ENCODE data around the gene APBB1.

APBB1 gene

GRCh38 chr11:6351782-6352382 is 67.0 kb downstream of the APBB1 start:
- no peak for DNase-seq (ENCODE audit: low read depth in 2 of 2)

- no peak for DNase-seq (ENCODE audit: low read depth in 2 of 2)
These were observed 68.4 kb downstream of the APBB1 start for GRCh38 chr11:6350486-6350885.

GRCh38 chr11:6350043-6350442 is 68.9 kb downstream of the APBB1 start:
- DNase-seq (ENCODE audit: low read depth in 2 of 2), result no peak

GRCh38 chr11:6345366-6345765 is 73.5 kb downstream of the APBB1 start:
- DNase-seq (ENCODE audit: low read depth in 2 of 2), result no peak

All from stimulated activated CD8-positive, alpha-beta memory T cell treated with anti-CD3 and anti-CD28 coated beads, Interleukin-7, amount 100 ng/mL, for 4 hours (primary cell).